Measurements from ENCODE around the gene RARG.
"Not testable (repeated sequence)": the region's sequence is repeated elsewhere in the genome, so short reads cannot be mapped to it uniquely, and the experiment has no call there.

Gene RARG

DNA sequence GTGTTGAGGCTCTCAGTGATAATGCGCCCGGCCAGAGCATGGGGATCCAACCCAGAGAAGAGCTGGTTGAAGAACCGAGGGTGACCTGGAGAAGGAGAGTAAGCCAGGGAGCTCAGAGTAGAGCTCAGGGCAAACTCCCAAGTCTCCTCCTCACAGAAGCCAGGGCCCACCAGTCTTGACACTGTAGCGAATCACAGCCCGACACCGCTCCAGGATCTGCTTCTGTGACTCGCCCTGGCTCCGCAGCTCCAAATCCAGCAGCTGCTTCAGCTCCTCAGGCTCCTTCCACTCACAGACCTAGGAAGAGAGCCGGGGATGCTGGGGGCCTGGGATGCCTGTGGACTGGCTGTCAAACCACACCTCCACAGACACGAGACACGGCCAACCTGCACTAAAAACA is 59.7 kb downstream of the RARG start:
- H3K36me3 ChIP-seq (ENCODE audit: insufficient read depth, low read length) = no peaks in the 10 kb centered on the region; the same call in 1 of the 2 replicates
- H3K9me3 ChIP-seq (ENCODE audit: low read depth, low read length) = no peaks in the 10 kb centered on the region
- TF ChIP-seq FOXP2 (optimal IDR thresholded peaks at IDR 0.05; ENCODE audit: control extremely low read depth, extremely low read length, insufficient read depth) (no peak), EZH2 (IDR thresholded peaks at IDR 0.05) (no peak), POLR2AphosphoS5 (IDR thresholded peaks at IDR 0.05; ENCODE audit: borderline replicate concordance, low read depth, low read length) (no peak)
- no peak for DNase-seq (ENCODE audit: low read depth, low spot score)
- H3K27ac ChIP-seq = no peak overlapping the region
- no peak overlapping the region for H3K4me3 ChIP-seq
- no peak overlapping the region for H3K9ac ChIP-seq (ENCODE audit: insufficient read length)

DNA sequence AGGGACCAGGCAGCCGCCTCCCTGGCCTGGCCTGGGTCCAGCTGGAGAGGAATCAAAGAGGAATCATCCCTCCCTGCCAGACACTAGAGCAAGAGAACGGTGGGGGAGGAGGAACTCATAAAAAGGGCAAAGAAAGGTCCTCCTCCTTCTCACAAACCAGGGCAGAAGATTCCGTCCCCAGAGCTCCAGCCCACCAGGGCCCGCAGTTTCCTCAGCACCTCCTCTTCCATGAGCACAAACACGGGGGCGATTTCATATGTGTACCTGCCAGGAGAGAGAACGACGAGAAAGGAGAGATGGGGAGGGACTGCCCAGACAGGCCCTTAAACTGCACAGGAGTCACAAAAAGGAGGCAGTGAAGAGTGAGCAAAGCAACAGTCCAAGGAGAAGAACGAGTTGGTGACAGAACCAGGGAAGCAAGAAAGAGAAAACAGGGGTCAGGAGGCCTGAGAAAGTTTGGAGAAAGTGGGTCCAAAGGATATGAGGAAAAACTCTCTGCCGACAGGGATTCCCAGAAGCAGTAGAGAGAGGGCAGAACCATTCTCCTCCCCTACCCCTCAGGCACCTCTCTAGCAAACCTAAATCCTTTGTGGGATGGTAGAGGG is 60.2 kb downstream of the RARG start:
- Histone ChIP-seq H3K9ac (ENCODE audit: insufficient read length) (no peak overlapping the region), H3K4me3 (no peak overlapping the region), H3K27ac (no peak overlapping the region), H3K36me3 (ENCODE audit: insufficient read depth, low read length) (no peaks in the 10 kb centered on the region; the same call in 1 of the 2 replicates), H3K9me3 (ENCODE audit: low read depth, low read length) (no peaks in the 10 kb centered on the region)
- no peak for TF ChIP-seq FOXP2 (optimal IDR thresholded peaks at IDR 0.05; ENCODE audit: control extremely low read depth, extremely low read length, insufficient read depth)
- no peak for TF ChIP-seq POLR2AphosphoS5 (IDR thresholded peaks at IDR 0.05; ENCODE audit: borderline replicate concordance, low read depth, low read length)
- no peak for TF ChIP-seq EZH2 (IDR thresholded peaks at IDR 0.05)
- DNase-seq (ENCODE audit: low read depth, low spot score) = no peak

DNA sequence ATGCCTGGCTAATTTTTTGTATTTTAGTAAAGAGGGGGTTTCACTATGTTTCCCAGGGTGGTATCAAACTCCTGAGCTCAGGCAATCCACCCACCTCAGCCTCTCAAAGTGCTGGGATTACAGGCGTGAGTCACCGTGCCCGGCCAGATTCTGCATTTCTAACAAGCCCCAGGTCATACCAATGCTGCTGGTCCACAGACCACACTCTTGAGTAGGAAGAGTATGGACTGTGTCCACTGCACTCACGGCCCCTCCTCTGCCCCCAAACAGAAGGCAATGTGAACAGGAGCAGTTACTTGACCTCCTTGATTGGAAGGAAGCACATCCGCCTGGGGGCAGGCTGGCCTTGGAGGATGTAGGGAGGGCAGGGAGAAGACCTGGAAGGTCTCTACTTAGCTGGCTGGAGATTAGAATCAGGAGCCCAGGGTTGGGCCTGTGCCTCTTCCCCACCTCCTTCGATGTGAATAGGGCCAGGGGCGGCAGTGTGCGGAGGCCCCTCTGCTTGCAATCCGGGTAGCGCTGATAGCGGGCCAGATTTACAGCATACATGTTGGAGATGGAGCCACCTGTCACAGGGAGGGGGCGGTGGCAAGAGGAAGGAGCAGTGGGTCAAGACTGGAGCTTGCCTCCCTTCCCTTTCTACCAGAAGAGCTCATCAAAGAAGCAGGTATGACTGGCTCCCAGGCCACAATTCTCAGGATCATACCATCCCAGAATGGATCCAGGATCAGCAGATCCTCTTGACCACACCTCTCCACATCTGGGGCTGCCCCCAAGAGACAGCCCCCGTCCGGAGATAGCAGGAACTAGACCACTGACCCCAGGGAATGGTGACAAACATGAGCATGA is 60.9 kb downstream of the RARG start:
- Histone ChIP-seq H3K27ac (no peak overlapping the region), H3K9me3 (ENCODE audit: low read depth, low read length) (no peaks in the 10 kb centered on the region), H3K9ac (ENCODE audit: insufficient read length) (no peak overlapping the region), H3K4me3 (no peak overlapping the region), H3K36me3 (ENCODE audit: insufficient read depth, low read length) (no peaks in the 10 kb centered on the region; the same call in 1 of the 2 replicates)
- no peak for DNase-seq (ENCODE audit: low read depth, low spot score)
- TF ChIP-seq FOXP2 (optimal IDR thresholded peaks at IDR 0.05; ENCODE audit: control extremely low read depth, extremely low read length, insufficient read depth) (no peak), POLR2AphosphoS5 (IDR thresholded peaks at IDR 0.05; ENCODE audit: borderline replicate concordance, low read depth, low read length) (no peak), EZH2 (IDR thresholded peaks at IDR 0.05) (no peak)

DNA sequence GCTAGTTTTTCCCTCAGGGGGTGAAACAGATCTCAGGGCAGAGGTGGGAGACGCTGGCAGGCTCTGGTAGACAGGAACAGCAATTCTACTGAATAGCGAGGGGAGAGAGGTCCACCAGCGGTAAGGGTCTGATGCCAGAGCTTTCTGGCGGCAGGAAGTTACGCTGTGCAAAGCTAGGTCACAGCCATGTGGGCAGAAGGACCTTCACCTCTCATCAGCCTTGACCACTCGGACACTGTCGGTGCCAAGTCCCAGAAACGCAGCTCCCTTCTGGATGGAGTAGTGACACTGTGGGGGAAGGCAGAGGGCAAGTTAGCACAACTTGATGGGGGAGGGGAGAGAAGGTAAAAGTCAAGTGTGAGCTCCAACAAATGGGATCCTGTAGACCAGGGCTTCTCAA is 61.8 kb downstream of the RARG start:
- H3K27ac ChIP-seq = no peak overlapping the region

DNA sequence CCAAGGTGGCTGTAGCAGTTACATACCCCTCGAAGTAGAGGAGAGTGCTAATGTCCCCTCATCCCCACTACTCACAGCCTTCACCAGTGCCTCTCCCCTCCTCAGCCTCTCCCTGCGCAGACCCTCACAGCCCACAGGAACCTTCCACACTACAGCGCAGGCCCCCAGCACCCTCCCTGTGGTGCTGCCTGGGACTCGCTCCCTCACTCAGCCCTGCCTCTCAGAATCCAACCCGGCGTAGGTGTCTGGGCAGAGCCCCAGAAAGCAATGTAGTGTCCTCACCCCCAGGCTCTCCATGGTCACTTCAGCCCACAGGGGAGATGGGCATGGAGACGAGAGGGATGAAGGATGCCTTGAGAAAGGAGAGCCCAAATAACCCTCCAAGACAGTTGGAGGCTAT is 62.4 kb downstream of the RARG start:
- DNase-seq (ENCODE audit: low read depth, low spot score) = no peak
- Histone ChIP-seq H3K9me3 (ENCODE audit: low read depth, low read length) (no peaks in the 10 kb centered on the region), H3K36me3 (ENCODE audit: insufficient read depth, low read length) (no peaks in the 10 kb centered on the region; the same call in 1 of the 2 replicates), H3K9ac (ENCODE audit: insufficient read length) (no peak overlapping the region), H3K27ac (no peak overlapping the region), H3K4me3 (no peak overlapping the region)
- TF ChIP-seq EZH2 (IDR thresholded peaks at IDR 0.05) = no peak

More for the DNA sequence above, 61.8 kb downstream of the RARG start:
- no peak overlapping the region for H3K9ac ChIP-seq (ENCODE audit: insufficient read length)
- H3K36me3 ChIP-seq (ENCODE audit: insufficient read depth, low read length) = no peaks in the 10 kb centered on the region; the same call in 1 of the 2 replicates
- TF ChIP-seq EZH2 (IDR thresholded peaks at IDR 0.05) (no peak), POLR2AphosphoS5 (IDR thresholded peaks at IDR 0.05; ENCODE audit: borderline replicate concordance, low read depth, low read length) (no peak), FOXP2 (optimal IDR thresholded peaks at IDR 0.05; ENCODE audit: control extremely low read depth, extremely low read length, insufficient read depth) (no peak)
- H3K9me3 ChIP-seq (ENCODE audit: low read depth, low read length) = no peaks in the 10 kb centered on the region
- no peak overlapping the region for H3K4me3 ChIP-seq
- no peak for DNase-seq (ENCODE audit: low read depth, low spot score)

DNA sequence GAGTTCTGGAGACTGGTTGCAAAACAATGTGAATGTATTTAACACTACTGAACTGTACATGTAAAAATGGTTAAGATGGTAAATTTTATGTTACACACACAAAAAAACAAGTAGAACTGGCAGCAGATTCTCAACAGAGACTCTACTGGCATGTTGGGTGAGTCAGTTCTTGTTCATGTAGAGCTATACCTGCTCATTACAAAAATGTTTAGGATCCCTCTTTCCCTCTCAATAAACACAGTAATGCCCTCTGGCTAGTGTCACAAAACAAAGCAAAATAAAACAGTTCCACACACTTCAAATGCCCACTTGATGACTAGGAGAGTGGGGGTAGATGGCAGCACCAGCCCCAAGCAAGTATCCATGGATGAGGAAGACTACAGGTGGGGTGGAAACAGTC is 65.2 kb downstream of the RARG start:
- Histone ChIP-seq H3K9me3 (ENCODE audit: low read depth, low read length) (no peaks in the 10 kb centered on the region), H3K9ac (ENCODE audit: insufficient read length) (no peak overlapping the region), H3K36me3 (ENCODE audit: insufficient read depth, low read length) (peaks cover 3% of the 10 kb centered on the region; the same call in 1 of the 2 replicates), H3K27ac (no peak overlapping the region), H3K4me3 (no peak overlapping the region)
- TF ChIP-seq POLR2AphosphoS5 (IDR thresholded peaks at IDR 0.05; ENCODE audit: borderline replicate concordance, low read depth, low read length) = no peak
- TF ChIP-seq EZH2 (IDR thresholded peaks at IDR 0.05) = no peak
- TF ChIP-seq FOXP2 (optimal IDR thresholded peaks at IDR 0.05; ENCODE audit: control extremely low read depth, extremely low read length, insufficient read depth) = no peak
- no peak for DNase-seq (ENCODE audit: low read depth, low spot score)

DNA sequence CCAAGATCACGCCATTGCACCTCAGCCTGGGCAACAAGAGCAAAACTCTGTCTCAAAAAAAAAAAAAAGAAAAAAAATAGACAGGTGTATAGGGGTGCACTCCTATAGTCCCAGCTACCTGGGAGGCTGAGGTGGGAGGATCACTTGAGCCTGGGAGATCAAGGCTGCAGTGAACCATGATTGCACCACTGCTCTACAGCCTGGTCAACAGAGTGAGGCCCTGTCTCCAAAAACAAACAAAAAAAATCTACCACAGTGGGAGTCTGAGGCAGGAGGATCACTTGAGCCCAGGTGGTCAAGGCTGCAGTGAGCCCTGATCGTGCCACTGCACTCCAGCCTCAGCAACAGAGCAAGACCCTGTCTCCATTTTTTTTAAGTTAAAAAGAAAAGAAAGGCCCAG is 69.0 kb downstream of the RARG start:
- not testable (repeated sequence) for H3K36me3 ChIP-seq (ENCODE audit: insufficient read depth, low read length); DNase-seq (ENCODE audit: low read depth, low spot score); H3K4me3 ChIP-seq; H3K9ac ChIP-seq (ENCODE audit: insufficient read length); H3K9me3 ChIP-seq (ENCODE audit: low read depth, low read length); H3K27ac ChIP-seq

DNA sequence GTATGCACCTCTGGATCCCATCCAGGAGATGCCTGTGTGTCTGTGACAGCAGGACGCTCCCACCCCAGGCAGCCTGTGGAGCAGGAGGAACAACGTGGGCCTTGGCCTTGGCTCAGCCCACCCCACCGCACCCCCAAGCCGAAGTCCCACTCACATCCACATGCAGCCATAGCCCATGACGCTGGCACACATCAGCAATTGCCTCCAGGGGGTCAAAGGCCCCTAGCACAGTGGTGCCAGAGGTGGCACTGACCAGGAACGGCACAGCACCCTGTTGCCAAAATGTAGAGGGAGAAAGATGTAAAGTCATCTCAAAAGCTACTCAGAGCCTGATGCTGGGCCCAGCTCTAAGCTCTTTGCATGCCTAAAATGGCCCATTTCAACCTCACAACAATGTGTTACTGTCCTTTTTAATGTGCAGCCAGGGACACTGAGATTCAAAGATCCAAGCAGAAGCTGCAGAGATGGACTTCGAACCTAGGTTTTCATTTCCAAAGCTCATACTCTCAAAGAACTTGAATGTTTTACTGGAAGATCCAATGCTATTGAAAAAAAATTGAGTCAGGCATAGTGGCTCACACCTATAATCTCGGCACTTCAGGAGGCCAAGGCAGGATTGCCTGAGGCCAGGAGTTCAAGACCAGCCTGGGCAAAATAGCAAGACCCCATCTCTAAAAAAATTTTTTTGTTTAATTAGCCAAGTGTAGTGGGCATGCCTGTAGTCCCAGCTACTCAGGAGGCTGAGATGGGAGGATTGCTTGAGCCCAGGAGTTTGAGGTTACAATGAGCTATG is 70.7 kb downstream of the RARG start:
- Histone ChIP-seq H3K9me3 (ENCODE audit: low read depth, low read length) (no peaks in the 10 kb centered on the region), H3K9ac (ENCODE audit: insufficient read length) (no peak overlapping the region), H3K27ac (no peak overlapping the region), H3K36me3 (ENCODE audit: insufficient read depth, low read length) (0 out of 2 replicates have a peak, but pooled peaks cover 3% of the 10 kb centered on the region), H3K4me3 (no peak overlapping the region)
- no peak for TF ChIP-seq FOXP2 (optimal IDR thresholded peaks at IDR 0.05; ENCODE audit: control extremely low read depth, extremely low read length, insufficient read depth)
- no peak for TF ChIP-seq EZH2 (IDR thresholded peaks at IDR 0.05)
- TF ChIP-seq POLR2AphosphoS5 (IDR thresholded peaks at IDR 0.05; ENCODE audit: borderline replicate concordance, low read depth, low read length) = no peak
- no peak for DNase-seq (ENCODE audit: low read depth, low spot score)
